HFFc6 (cell line): ENCODE measurements around the gene SERPINA5. TPM values are rescaled to one million over a fixed set of nuclear protein-coding genes. Genes with fewer than 3 reads are reported as not detected.

Experiments used
- DNase-seq: peaks from one replicate; pipeline ENCODE4 v3.0.0-alpha.2; 2018
- H3K27ac Mint-ChIP-seq: 2 replicates; pipeline ENCODE4 v1.8.0; 2020; ENCODE audit warnings: mild to moderate bottlenecking, mixed read lengths
- H3K27me3 Mint-ChIP-seq: 2 replicates; pipeline ENCODE4 v1.8.0; 2021; ENCODE audit warnings: mild to moderate bottlenecking, moderate library complexity, mixed read lengths; ENCODE audit not compliant: insufficient read depth
- H3K36me3 Mint-ChIP-seq: 2 replicates; pipeline ENCODE4 v1.8.0; 2021; ENCODE audit warnings: low read depth, mixed read lengths
- H3K4me1 Mint-ChIP-seq: 2 replicates; pipeline ENCODE4 v1.8.0; 2020; ENCODE audit warnings: low read depth, mixed read lengths
- H3K4me3 Mint-ChIP-seq: 2 replicates; pipeline ENCODE4 v1.8.0; 2020; ENCODE audit warnings: mild to moderate bottlenecking, moderate library complexity, mixed read lengths
- H3K9me3 Mint-ChIP-seq: 2 replicates; pipeline ENCODE4 v1.8.0; 2020; ENCODE audit warnings: mild to moderate bottlenecking, mixed read lengths
- total RNA-seq, 6 experiments: library from RNA; stranded (reverse); fragmentation: NEBNext Ultra II Directional; extraction: Animal tissue kit (Norgen Biotek cat#: 25700); gene quantifications; 2 replicates in 1 of 6; 3 replicates in 5 of 6; pipeline ENCODE4 v1.2.3, GENCODE V29; 2021
- TF ChIP-seq, protein P1 (sequence below): fragments of 200-600 bp; sonication (generic); IDR thresholded peaks from 2 replicates; pipeline ENCODE4 v1.5.0; 2021; ENCODE audit warnings: antibody characterized with exemption, mild to moderate bottlenecking

SERPINA5 gene
- total RNA-seq, 6 experiments from 2014 or later, result not detected

- Mint-ChIP-seq H3K27me3 (peaks cover 2% of the 10 kb centered on the region), H3K27ac (no peak overlapping the region), H3K36me3 (peaks cover 7% of the 10 kb centered on the region; the same call in 1 of the 2 replicates), H3K4me3 (no peak overlapping the region), H3K4me1 (no peaks in the 10 kb centered on the region), H3K9me3 (peaks cover 58% of the 10 kb centered on the region)
- TF ChIP-seq, protein P1, sequence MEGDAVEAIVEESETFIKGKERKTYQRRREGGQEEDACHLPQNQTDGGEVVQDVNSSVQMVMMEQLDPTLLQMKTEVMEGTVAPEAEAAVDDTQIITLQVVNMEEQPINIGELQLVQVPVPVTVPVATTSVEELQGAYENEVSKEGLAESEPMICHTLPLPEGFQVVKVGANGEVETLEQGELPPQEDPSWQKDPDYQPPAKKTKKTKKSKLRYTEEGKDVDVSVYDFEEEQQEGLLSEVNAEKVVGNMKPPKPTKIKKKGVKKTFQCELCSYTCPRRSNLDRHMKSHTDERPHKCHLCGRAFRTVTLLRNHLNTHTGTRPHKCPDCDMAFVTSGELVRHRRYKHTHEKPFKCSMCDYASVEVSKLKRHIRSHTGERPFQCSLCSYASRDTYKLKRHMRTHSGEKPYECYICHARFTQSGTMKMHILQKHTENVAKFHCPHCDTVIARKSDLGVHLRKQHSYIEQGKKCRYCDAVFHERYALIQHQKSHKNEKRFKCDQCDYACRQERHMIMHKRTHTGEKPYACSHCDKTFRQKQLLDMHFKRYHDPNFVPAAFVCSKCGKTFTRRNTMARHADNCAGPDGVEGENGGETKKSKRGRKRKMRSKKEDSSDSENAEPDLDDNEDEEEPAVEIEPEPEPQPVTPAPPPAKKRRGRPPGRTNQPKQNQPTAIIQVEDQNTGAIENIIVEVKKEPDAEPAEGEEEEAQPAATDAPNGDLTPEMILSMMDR, result no peak
- DNase-seq, result no peak
Observed at GRCh38 chr14:94598506-94598815, 17.2 kb downstream of the SERPINA5 start.

DNA sequence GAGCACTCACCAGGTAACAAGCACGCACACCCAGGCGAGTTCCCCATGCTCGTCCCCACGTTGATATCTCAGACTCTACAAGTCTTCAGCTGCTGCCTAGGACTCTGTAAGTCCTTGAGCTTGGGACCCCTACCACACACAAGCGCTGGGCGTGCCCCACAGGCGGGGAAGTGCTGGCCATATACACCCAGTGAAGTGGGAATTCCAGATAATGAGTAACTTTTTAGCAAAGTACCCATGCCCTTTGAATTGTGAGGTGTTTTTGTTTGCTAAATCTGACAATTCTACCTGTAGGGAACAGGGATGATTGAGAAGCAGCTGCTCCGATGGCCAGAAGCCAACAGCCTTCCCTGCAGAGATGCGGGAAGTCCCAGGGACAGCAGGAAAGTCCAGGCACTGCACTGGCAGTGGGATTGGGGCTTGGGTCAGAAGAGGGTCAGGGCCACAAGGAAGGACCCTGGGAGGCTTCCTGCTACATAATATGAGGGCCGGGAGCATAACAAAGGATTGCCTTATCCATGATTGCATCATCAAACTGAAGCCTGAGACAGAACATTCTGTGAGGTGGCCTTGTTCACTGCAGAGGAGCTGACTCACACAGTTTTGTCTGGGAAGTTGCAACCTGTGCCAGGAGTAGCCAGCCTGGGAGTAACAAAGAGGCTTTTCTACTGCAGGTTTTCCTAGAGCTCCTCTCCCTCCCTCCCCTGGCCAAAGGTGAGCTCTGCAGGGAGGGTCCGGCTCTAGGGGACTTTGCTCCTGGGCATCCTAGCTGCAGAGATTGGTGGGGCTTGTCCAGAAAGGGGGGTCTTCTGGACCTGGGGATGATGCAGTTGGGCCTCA, 17.8 kb downstream of the SERPINA5 start:
- peaks cover 2% of the 10 kb centered on the region for H3K27me3 Mint-ChIP-seq
- DNase-seq, result peak; percentile 1
- TF ChIP-seq, protein P1, result no peak
- H3K4me1 Mint-ChIP-seq, result no peaks in the 10 kb centered on the region
- H3K27ac Mint-ChIP-seq, result no peak overlapping the region
- H3K9me3 Mint-ChIP-seq, result peaks cover 52% of the 10 kb centered on the region
- no peak overlapping the region for H3K4me3 Mint-ChIP-seq
- H3K36me3 Mint-ChIP-seq, result peaks cover 7% of the 10 kb centered on the region; the same call in 1 of the 2 replicates

GRCh38 chr14:94599656-94600004, 18.4 kb downstream of the SERPINA5 start:
- Mint-ChIP-seq H3K4me3 (no peak overlapping the region), H3K27ac (no peak overlapping the region)
- no peak for DNase-seq

DNA sequence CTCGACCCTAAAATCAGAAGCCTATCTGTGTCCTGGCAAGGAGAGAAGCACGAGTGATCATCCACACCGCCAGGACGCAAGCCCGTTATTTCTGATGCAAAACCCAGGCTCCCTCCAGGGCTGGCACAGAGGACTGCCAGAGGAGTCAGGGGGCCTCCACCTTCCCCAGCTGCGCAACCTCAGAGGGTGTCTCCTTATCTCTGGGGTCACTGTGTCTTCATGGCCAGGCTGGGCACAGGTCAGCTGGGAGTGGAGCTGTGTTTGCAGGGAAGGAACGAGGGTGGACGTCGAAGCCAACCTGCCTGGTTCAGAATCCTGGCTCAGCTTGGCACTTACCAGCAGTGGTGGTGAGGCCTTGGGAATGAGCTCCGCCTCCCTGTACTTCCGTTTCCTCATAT, 18.9 kb downstream of the SERPINA5 start:
- no peak for DNase-seq
- Mint-ChIP-seq H3K27ac (no peak overlapping the region), H3K4me3 (no peak overlapping the region), H3K36me3 (peaks cover 3% of the 10 kb centered on the region; the same call in 1 of the 2 replicates), H3K9me3 (peaks cover 43% of the 10 kb centered on the region), H3K27me3 (peaks cover 2% of the 10 kb centered on the region), H3K4me1 (no peaks in the 10 kb centered on the region)
- TF ChIP-seq, protein P1, result no peak

More at GRCh38 chr14:94599656-94600004, 18.4 kb downstream of the SERPINA5 start:
- Mint-ChIP-seq H3K4me1 (no peaks in the 10 kb centered on the region), H3K27me3 (peaks cover 2% of the 10 kb centered on the region), H3K9me3 (peaks cover 46% of the 10 kb centered on the region), H3K36me3 (peaks cover 7% of the 10 kb centered on the region; the same call in 1 of the 2 replicates)
- TF ChIP-seq, protein P1, result no peak

GRCh38 chr14:94601884-94602391, 20.7 kb downstream of the SERPINA5 start:
- Mint-ChIP-seq H3K36me3 (no peaks in the 10 kb centered on the region), H3K4me1 (no peaks in the 10 kb centered on the region), H3K27me3 (peaks cover 2% of the 10 kb centered on the region), H3K9me3 (peaks cover 40% of the 10 kb centered on the region), H3K27ac (no peak overlapping the region), H3K4me3 (no peak overlapping the region)
- TF ChIP-seq, protein P1, result no peak
- DNase-seq, result no peak
